Measurements from ENCODE around the gene PAPOLG. TPM values are rescaled to one million over a fixed set of nuclear protein-coding genes. Genes with fewer than 3 reads are reported as not detected.
A peak's percentile ranks its signal among the peaks of the same experiment; 100 is the strongest.

Gene PAPOLG
- polyA plus RNA-seq, 2 of the 4 experiments (the other 2 are of a cell fraction), result 7.7 to 20.9 TPM

DNA sequence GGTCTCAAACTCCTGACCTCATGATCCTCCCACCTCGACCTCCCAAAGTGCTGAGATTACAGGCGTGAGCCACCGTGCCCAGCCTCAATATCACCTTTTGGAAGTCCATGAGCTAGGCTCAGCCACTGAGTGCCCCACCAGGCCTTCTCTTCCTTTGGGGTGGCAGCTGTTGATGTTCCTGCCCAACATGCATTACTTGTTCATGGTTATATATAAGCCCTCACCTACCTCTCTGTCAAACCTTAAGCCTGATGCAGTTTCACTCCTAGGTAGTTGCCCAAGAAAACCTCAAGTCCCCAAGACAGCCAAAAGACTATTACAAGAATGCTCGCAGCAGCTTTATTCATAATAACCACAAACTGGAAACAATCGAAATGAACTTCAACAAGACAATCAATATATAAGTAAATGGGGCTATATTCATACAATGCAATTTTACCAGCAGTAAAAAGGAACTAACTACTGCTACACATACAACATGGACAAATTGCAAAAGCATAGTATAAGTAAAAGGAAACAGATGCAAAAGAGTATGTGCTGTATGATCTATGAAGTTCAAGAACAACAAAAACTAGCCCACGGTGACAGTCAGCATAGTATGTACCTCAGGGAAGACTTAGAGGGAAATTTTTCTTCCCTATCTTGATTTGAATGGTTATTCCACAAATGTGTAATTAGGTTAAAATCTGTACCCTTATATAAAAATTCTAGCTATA lies 65.7 kb downstream of the PAPOLG start:
- Histone ChIP-seq H3K4me1 (0 out of 3 replicates have a peak, but pooled peaks cover 4% of the 10 kb centered on the region), H3K9me3 (no peaks in the 10 kb centered on the region), H3K4me3 (no peak overlapping the region), H3K27ac (no peak overlapping the region), H3K4me2 (no peak overlapping the region)
- no peak for DNase-seq (ENCODE audit: low read depth in 1 of 2, low spot score in 1 of 2)
- 56% methylated on average over 6 of the region's 6 CpGs for WGBS (ENCODE audit: missing lambda C conversion rate)
- ChIA-PET CTCF (interaction anchor here (0.6 to 2.9 kb wide), 5 partner anchors 8 to 418 kb away, joined by 3 to 16 read pairs (median 3); no protein-coding TSS in a partner anchor), POLR2A (no interaction called here)
- ATAC-seq, result no peak
- no peak for FAIRE-seq
- TF ChIP-seq, protein P1, sequence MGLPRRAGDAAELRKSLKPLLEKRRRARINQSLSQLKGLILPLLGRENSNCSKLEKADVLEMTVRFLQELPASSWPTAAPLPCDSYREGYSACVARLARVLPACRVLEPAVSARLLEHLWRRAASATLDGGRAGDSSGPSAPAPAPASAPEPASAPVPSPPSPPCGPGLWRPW (IDR thresholded peaks at IDR 0.05), result no peak

DNA sequence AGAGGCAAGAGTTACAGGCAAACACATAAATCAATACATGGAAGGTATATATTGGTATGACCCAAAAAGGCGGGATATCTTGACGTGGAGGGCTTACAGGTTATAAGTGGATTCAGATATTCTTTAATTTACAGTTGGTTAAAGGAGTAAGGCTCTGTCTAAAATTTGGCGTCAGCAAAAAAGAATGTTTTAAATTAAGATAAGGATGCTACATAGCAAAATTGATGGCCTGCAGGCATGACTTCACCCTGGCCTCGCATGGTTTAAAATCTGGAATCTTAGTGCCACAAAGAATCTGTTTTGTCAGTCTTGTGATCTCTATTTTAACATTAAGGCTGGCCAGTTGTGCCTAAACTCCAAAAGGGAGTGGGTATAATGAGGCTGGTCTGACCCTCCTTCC lies 66.9 kb downstream of the PAPOLG start:
- DNase-seq (ENCODE audit: low read depth in 1 of 2, low spot score in 1 of 2) (no peak), FAIRE-seq (no peak)
- 71% methylated on average over 4 of the region's 4 CpGs for WGBS (ENCODE audit: missing lambda C conversion rate)

DNA sequence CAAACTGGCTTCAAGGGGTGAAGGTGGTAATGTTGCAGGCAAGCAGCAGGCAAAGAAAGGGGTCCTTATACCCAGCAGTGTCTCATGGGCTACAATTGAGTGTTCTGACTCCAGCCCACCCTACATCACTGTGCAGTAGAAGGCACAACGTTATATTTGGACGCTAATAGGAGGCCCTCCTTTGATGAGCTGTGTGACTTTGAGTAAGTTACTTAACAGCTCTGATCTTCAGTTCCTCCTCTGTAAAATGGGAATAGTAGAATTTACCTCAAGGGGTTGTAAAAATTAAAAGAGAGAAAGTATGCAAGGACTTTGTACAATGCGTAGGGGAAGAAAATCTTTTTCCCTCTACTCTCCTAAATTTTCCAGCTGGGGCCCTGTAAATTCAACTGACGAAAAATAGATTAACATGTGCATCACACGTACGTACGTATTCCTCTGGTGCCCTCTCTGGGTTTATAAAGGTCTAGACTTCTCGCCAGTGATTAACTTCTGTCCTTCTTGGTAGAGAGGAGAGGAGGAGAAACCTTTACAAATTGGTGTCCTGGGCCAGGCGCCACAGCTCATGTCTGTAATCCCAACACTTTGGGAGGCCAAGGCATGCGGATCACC lies 67.7 kb downstream of the PAPOLG start:
- CTCF ChIA-PET, result interaction anchor here (0.6 to 2.9 kb wide), 2 partner anchors 10 to 411 kb away, joined by 3 to 16 read pairs; no protein-coding TSS in a partner anchor
- H3K9me3 ChIP-seq, result no peaks in the 10 kb centered on the region
- H3K4me3 ChIP-seq, result no peak overlapping the region
- WGBS (ENCODE audit: missing lambda C conversion rate), result 68% methylated on average over 10 of the region's 10 CpGs
- POLR2A ChIA-PET, result no interaction called here
- FAIRE-seq, result no peak
- H3K27ac ChIP-seq, result no peak overlapping the region
- no peak for TF ChIP-seq BHLHE40 (IDR thresholded peaks at IDR 0.05; ENCODE audit: low read depth, low read length)
- no peak for TF ChIP-seq CBX8 (IDR thresholded peaks at IDR 0.05)
- no peak for TF ChIP-seq PHF8 (IDR thresholded peaks at IDR 0.05; ENCODE audit: borderline replicate concordance, low read depth)
- TF ChIP-seq ZNF302 (CRISPR knock-in tag; IDR thresholded peaks at IDR 0.05), result no peak
- no peak for TF ChIP-seq POLR2AphosphoS2 (conservative IDR thresholded peaks at IDR 0.05; ENCODE audit: low read length)
- no peak for TF ChIP-seq KDM1A (IDR thresholded peaks at IDR 0.05; ENCODE audit: low read depth)
- no peak for TF ChIP-seq ESRRA (IDR thresholded peaks at IDR 0.05; ENCODE audit: borderline replicate concordance, low read length)
- TF ChIP-seq EP300 (IDR thresholded peaks at IDR 0.05), result no peak
- no peak for TF ChIP-seq ZFP36 (IDR thresholded peaks at IDR 0.05; ENCODE audit: borderline replicate concordance, partially characterized antibody)
- no peak for ATAC-seq
- no peak for DNase-seq (ENCODE audit: low read depth in 1 of 2, low spot score in 1 of 2)
- H3K4me2 ChIP-seq, result no peak overlapping the region
- no peaks in the 10 kb centered on the region for H3K4me1 ChIP-seq

More for the DNA sequence above, 66.9 kb downstream of the PAPOLG start:
- no peak for ATAC-seq
- no peak overlapping the region for H3K4me2 ChIP-seq
- H3K4me1 ChIP-seq, result 0 out of 3 replicates have a peak, but pooled peaks cover 4% of the 10 kb centered on the region
- ChIA-PET POLR2A (no interaction called here), CTCF (interaction anchor here (0.8 to 2.9 kb wide), 2 partner anchors 9 to 175 kb away, joined by 3 to 16 read pairs; no protein-coding TSS in a partner anchor)
- TF ChIP-seq TFCP2L1 (CRISPR knock-in tag; IDR thresholded peaks at IDR 0.05) (no peak), MAFK (IDR thresholded peaks at IDR 0.05; ENCODE audit: partially characterized antibody) (peak; percentile 53)
- H3K9me3 ChIP-seq, result no peaks in the 10 kb centered on the region
- no peak overlapping the region for H3K27ac ChIP-seq
- H3K4me3 ChIP-seq, result no peak overlapping the region

DNA sequence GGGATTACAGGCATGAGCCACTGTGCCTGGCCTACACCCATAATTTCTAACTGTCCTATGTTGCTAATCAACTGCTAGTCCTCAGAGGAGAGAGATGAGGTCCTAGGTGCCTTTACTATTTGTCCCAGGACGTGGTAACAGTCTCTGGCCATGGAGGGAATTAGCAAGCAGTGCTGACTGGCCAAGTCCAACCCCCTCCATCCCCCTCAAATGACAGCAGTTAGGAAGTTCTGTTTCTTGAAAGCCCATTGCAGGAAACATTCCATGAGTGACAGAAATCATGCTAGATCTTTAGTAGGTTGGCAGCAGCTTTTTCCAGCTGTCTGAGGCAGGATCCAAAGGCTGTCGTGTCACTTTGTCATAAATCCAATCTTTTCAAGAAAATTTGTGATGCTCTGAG lies 69.6 kb downstream of the PAPOLG start:
- ATAC-seq, result no peak
- ChIA-PET POLR2A (no interaction called here), CTCF (interaction anchor here (0.7 to 1.5 kb wide), 2 partner anchors 10 to 13 kb away, joined by 3 to 7 read pairs; no protein-coding TSS in a partner anchor)
- whole genome bisulfite sequencing (ENCODE audit: missing lambda C conversion rate), result 54% methylated on average over 2 of the region's 2 CpGs
- Histone ChIP-seq H3K27ac (no peak overlapping the region), H3K4me2 (no peak overlapping the region), H3K4me3 (no peak overlapping the region), H3K9me3 (no peaks in the 10 kb centered on the region), H3K4me1 (no peaks in the 10 kb centered on the region)
- TF ChIP-seq POLR2AphosphoS2 (conservative IDR thresholded peaks at IDR 0.05; ENCODE audit: low read length), result no peak
- TF ChIP-seq EHF (CRISPR knock-in tag; IDR thresholded peaks at IDR 0.05), result no peak
- TF ChIP-seq, protein P2, sequence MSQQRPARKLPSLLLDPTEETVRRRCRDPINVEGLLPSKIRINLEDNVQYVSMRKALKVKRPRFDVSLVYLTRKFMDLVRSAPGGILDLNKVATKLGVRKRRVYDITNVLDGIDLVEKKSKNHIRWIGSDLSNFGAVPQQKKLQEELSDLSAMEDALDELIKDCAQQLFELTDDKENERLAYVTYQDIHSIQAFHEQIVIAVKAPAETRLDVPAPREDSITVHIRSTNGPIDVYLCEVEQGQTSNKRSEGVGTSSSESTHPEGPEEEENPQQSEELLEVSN (IDR thresholded peaks at IDR 0.05; ENCODE audit: borderline replicate concordance, low read depth), result no peak
- no peak for TF ChIP-seq RFX5 (IDR thresholded peaks at IDR 0.05)
- no peak for DNase-seq (ENCODE audit: low read depth in 1 of 2, low spot score in 1 of 2)
- FAIRE-seq, result no peak

Data from A549 (cell line).